ENCODE data around the gene SPINK1.
"Not testable (repeated sequence)": the region's sequence is repeated elsewhere in the genome, so short reads cannot be mapped to it uniquely, and the experiment has no call there.

The SPINK1 gene

DNA sequence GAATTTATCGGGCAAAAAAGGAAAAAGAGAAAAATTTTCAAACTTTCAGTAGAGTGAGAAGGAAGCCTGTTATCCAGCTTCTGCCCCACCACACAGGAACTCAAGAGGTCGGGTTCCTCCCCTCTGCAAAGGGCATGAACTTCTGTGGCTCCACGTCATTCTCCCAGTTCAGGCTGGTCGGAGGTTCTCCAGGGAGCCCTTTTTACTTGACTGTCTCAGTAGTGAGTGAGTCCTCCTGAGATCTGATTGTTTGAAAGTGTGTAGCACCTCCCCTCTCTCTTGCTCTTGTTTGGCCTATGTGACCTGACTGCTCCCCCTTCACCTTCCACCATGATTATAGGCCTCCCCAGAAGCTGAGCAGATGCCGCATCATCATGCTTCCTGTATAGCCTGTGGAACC, 9.7 kb downstream of the SPINK1 start:
- no peak for DNase-seq
- in situ Hi-C loops (cut with HindIII; ENCODE audit: low pct_ligation_motif_present, low pct_unique_long_range_greater_than_20kb, low sequenced_read_pairs), result no loop called here

DNA sequence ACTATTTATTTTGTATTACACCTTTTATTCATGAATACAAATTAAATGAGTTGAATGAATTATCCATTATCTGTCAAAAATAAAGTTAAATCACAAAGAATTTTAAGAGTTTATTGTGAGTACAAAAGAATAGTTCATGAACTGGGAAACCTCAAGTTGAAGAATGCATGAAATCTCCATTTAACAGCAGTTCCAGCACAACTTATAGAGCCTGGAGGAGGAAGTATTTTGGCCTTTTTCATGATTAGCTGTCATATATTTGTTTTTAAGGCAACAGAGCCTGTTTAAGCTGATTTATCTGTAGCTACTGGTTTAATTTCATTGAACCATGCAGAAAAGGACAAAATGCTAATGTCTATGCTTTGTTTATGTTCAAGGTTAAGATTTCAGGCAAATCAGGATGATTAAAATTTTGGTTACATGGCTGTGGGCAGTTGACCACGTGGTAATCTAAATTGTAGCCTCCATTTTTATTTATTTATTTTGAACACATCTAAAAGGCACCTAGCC, 12.2 kb downstream of the SPINK1 start:
- no peak for DNase-seq
- in situ Hi-C loops (cut with HindIII; ENCODE audit: low pct_ligation_motif_present, low pct_unique_long_range_greater_than_20kb, low sequenced_read_pairs), result no loop called here

DNA sequence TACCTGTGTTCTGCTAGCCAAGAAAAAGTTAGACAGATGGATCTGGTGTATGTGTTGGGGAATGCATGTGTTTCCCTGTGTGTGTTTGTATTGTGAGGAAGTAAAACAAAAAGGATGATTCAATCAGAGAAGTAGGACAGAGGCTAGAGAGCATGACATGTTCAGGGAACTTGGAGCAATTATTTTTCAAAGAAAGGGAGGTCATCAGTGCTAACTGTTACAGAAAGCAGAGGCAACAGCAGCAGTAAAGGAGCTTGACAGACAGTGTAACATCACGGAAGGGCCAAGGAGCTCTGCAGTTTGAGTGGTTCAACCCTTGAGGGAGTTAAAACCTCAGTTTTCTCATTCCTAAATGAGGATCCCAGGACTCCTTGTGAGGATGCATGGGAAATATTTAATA, 13.2 kb downstream of the SPINK1 start:
- in situ Hi-C loops (cut with HindIII; ENCODE audit: low pct_ligation_motif_present, low pct_unique_long_range_greater_than_20kb, low sequenced_read_pairs), result no loop called here
- no peak for DNase-seq

DNA sequence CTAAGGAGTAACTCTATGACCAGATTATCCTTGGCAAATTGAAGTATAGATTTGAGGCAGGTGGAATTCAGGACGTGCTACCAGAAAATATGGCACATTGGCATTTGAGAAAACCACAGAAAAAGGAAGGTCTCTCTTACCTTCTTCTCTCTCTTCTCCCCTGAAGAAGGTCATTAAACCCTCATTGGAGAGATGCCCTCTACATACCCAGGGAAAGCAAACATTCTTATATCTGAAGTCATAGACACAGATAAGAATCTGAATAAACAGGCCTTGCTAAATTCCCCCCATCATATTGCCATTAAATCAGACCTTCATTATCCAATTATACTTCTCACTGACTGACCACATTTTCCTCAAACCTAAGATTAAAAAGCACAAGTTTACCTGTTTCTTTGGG, 17.8 kb downstream of the SPINK1 start:
- in situ Hi-C loops (cut with HindIII; ENCODE audit: low pct_ligation_motif_present, low pct_unique_long_range_greater_than_20kb, low sequenced_read_pairs), result no loop called here
- DNase-seq, result no peak

DNA sequence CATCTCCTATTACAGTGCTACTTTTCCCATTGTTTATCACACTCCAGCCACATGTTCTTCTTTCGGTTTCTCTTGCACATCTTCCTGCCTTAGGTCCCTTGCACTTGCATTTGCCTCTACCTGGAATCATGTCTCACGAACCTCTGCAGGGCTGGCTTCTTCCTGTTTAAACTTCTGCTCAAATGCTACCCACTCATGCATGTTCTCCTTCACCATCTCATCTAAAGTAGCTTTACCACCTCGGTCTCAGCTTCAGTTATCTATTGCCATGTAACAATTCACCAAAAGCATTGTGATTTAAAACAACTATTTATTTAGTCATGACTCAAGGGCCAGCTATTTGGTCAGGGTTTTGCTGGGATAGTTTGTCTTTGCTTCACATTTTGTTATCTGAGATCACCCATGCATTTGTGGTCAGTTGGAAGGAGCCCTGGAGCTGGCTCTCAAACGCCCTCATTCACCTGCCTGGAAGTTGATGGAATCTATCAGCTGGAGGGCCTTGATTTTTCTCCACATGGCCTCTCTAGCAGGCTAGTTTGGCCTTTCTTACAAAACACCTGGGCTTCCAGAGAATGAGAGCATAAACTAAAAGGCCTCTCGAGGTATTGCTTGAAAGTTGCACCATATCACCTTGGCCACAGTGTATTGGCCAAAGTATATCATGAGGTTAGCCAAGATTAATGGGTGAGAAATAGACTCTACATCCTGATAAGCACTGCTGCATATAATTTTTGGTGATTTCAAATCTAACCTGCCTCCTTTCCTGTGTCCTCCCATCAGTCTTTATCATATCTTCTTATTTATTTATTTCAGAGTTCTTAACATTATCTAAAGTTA, 21.4 kb downstream of the SPINK1 start:
- DNase-seq, result no peak
- in situ Hi-C loops (cut with HindIII; ENCODE audit: low pct_ligation_motif_present, low pct_unique_long_range_greater_than_20kb, low sequenced_read_pairs), result no loop called here

DNA sequence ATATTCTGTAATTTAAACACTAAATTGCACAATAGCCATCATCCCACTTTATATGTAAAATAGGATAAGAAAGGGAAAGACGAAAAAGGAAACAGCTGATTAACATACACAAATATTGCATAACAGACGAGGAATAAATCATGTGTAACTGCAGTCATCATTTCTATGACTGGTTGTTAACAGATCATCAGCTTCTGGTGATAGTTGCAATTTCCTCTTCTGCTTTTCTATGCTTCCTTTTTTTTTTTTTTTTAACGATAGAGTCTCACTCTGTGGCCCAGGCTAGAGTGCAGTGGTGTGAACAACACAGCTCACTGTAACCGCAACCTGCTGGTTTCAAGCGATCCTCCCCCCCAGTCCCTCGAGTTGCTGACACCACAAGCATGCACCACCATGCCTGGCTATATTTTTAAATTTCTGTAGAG, 26.4 kb downstream of the SPINK1 start:
- no peak for DNase-seq
- in situ Hi-C loops (cut with HindIII; ENCODE audit: low pct_ligation_motif_present, low pct_unique_long_range_greater_than_20kb, low sequenced_read_pairs), result no loop called here

DNA sequence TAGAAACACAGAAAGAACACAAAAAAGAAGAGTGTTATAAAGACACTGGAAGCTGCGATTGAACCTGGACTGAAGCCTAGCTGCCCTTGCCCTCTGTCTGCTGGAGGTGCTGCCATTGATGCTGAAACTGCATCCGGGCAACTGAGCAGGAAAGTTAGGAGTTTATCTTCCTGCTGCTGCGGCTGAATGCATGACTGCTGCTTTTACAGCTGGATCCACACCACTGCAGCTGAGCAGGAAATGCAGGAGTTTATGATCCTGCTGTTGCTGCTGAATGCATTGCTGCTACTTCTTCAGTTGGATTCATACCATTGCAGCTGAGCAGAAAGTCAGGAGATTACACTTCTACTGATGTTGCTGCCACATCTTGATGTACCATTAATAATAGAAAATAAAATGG, 27.1 kb downstream of the SPINK1 start:
- in situ Hi-C loops (cut with HindIII; ENCODE audit: low pct_ligation_motif_present, low pct_unique_long_range_greater_than_20kb, low sequenced_read_pairs), result no loop called here
- no peak for DNase-seq

DNA sequence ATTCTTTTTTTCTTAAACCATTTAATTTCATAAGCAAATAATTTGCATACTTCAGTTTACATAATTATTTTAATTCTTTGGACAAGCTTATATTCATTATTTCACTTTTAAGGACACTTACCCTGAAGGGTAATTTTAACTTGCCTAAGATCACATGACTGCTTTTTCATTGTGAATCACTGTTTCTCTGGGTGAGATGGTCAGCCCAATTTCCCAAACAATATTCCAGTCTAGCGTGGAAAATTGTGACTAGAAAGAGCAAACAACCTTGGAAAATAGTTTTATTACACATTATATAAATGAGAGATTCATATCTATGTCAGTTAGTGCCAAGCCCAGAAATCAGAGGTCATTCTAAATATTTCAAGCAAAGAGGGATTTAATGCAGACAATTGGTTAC, 27.5 kb downstream of the SPINK1 start:
- DNase-seq, result no peak
- in situ Hi-C loops (cut with HindIII; ENCODE audit: low pct_ligation_motif_present, low pct_unique_long_range_greater_than_20kb, low sequenced_read_pairs), result no loop called here

DNA sequence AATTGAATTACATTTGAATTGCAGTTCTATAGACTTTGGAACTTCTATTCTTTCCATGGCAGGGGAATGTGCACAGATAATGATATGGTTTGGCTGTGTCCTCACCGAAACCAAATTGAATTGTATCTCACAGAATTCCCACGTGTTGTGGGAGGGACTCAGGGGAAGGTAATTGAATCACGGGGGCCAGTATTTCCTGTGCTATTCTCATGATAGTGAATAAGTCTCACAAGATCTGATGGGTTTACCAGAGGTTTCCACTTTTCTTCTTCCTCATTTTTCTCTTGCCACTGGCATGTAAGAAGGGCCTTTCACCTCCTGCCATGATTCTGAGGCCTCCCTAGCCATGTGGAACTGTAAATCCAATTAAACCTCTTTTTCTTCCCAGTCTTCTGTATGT, 28.3 kb downstream of the SPINK1 start:
- in situ Hi-C loops (cut with HindIII; ENCODE audit: low pct_ligation_motif_present, low pct_unique_long_range_greater_than_20kb, low sequenced_read_pairs); DNase-seq: not testable (repeated sequence)

DNA sequence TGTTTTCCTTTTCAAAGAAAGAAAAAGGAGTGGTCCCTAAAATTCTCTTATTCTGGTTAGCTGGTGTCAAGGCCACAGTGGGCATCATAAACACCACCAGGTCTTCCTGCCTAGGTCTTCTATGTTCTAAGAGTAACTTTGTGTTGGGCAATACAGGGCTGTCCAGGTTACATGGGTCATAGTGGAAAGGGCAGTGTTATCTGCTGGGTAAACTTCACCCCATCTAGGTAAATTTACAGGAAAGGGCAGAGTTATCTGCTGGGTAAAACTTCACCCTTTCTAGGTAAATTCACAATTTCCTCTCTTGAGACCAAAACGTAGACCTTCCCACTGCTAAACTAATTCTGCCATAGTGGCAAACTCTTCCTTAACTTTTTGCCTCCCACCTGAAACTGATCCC, 30.0 kb downstream of the SPINK1 start:
- DNase-seq, result no peak
- in situ Hi-C loops (cut with HindIII; ENCODE audit: low pct_ligation_motif_present, low pct_unique_long_range_greater_than_20kb, low sequenced_read_pairs), result no loop called here

DNA sequence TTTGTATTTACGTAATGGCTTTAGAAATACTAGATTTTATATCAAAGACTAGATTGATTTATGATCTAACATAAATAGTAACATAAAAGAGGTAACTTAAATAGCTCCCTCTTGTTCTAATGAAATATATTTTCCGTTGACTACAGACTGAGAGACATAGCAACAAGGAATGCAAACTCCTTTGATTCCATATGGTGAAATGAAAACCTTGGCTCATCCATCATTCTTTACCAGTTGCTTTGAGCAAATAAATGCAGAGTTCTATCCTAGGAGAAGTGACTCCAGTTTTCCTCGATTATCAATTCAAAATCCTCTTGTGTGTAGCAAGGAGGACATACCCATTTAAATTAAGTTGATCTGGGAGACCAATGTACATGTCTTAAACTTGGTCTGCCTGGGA, 31.0 kb downstream of the SPINK1 start:
- DNase-seq, result no peak
- in situ Hi-C loops (cut with HindIII; ENCODE audit: low pct_ligation_motif_present, low pct_unique_long_range_greater_than_20kb, low sequenced_read_pairs), result no loop called here

DNA sequence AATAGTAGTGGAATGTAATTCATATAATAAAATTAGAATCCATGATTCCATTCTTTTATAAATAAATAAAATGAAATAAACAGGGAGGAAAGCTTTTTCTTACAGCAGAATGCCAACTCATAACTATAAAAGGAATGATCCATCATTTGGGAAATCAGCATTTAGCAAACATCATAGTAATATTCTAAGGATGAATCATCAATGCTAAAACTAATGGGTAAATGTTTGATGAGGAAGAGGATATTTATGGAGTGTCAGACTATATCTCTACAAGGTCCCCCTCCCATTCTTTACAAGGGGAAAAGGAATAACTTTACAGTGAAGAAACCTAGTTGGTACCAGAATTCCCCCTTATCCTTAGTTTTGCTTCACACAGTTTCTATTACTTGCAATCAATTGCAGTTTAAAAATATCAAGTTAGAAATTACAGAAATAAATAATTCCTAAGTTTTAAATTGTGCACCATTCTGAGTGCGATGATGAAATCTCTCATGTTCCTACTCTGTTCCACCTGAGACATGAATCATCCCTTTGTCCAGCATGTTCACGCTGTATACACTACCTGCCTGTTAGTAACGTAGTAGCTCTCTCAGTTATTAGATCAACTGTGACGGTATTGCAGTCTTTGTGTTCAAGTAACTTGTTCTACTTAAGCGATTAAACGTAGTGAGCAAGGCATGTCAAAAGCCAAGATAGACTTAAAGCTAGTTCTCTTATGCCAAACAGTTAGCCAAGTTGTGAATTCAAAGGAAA, 34.7 kb downstream of the SPINK1 start:
- no peak for DNase-seq
- in situ Hi-C loops (cut with HindIII; ENCODE audit: low pct_ligation_motif_present, low pct_unique_long_range_greater_than_20kb, low sequenced_read_pairs), result no loop called here

DNA sequence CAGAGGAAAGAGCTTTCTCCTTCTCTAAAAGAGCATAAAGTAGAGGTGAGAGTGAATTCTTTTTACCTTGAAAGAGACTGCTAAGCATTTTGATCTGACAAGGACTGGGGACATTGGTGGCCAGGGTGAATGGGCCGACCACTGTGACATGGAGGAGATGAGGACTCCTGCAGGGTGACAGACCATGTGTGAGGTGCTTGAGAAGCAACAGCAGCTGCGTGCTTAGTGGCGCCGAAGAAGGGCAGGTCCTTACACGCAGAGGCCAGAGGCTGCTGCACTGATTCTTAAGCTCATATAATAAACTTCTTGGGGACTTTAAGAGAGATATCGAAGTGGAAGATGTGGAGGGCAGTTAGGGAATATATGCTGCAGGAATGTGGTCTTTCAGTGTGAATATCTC, 40.3 kb downstream of the SPINK1 start:
- in situ Hi-C loops (cut with HindIII; ENCODE audit: low pct_ligation_motif_present, low pct_unique_long_range_greater_than_20kb, low sequenced_read_pairs), result no loop called here
- DNase-seq, result no peak

DNA sequence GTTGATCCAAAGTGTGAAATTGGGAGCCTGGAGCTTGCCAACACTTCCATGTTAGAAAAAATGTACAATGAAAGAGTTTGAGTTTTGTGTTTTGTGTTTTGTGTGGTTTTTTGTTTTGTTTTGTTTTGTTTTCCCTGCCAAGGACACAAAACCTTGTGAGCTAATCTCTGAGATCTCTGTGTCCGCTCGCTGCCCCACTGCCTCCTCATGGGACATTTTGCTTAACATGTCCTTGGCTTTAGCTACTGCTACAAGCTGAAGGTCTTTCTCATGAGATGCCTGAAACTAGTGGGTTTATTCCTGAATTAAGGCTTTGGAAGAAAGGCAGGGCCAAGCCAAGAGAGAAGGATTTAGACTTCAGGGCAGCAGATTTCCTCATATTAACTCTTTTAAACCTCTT, 41.7 kb downstream of the SPINK1 start:
- no peak for DNase-seq
- in situ Hi-C loops (cut with HindIII; ENCODE audit: low pct_ligation_motif_present, low pct_unique_long_range_greater_than_20kb, low sequenced_read_pairs), result no loop called here

DNA sequence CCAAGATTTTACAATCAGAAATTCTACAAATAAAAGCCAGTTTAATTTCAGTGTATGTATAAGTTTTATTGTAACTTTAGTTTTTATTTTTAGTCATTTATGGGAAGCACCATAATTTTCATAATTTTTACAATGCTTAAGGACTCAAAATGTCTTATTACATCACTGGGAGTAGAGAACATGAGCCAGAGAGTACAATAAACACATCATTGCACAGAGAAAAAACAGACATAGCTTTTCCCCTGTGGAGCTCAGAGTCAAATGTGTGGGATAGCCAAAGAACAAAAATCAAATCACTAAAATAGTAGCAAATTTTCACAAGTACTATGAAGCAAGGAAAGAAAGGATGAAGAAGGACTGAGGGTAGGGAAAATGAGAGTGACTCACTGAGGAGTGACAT, 43.4 kb downstream of the SPINK1 start:
- in situ Hi-C loops (cut with HindIII; ENCODE audit: low pct_ligation_motif_present, low pct_unique_long_range_greater_than_20kb, low sequenced_read_pairs), result no loop called here
- no peak for DNase-seq

DNA sequence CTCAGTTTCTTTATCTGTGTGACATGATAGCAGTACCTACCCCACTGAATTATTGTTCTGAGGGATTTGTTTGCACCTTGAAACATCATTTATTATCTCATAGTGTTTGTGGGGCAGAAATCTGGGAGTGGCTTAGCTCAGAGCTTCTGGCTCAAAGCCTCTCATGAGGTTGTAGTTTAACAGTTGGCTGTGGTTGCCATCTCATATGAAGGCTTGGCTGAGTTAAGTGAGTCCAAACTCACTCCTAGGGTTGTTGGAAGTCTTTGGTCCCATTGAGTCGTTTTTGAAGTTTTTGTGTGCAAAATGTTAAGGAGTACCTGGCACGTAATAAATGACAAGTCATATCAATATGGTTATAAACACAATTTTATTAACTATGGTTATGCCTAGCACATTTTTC, 45.3 kb downstream of the SPINK1 start:
- in situ Hi-C loops (cut with HindIII; ENCODE audit: low pct_ligation_motif_present, low pct_unique_long_range_greater_than_20kb, low sequenced_read_pairs), result no loop called here
- no peak for DNase-seq

DNA sequence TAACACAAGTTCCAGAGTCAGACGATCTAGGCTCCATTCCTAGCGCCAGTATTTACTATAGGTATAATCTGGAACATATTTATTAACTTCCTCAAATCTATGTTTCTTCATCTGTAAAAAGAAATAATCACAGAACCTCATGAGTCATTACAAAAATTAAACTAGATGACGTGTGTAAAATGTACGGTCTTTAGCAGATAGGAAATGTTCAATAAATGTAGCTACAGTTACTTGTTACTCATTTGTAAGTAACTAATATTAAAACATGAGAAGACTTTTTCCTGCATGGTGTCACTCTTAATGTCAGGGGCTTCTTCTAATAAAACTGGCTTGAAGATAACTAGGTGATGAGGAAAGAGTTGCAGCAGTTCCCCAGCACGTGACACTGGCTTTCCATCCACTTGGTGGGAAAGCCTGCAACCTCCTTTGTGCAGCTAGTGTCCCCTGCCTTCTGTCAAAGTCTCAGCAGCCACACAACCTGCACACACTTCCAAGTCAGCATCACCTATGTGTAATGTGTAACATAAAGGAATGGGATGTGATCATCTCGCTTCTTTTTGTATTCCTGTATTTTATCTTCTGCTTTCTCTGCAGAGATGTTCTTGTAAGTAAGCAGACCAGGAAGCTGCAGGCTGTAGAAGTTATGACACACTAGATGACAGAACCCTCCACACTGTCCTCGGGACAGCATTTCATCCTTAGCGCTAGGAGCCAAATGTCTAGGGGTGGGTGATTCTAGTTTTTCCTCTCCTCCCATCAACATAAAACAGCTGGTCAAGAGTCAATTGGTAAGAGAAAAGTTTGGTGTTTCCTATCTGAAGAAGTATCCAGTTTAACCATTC, 47.1 kb downstream of the SPINK1 start:
- in situ Hi-C loops (cut with HindIII; ENCODE audit: low pct_ligation_motif_present, low pct_unique_long_range_greater_than_20kb, low sequenced_read_pairs), result no loop called here
- DNase-seq, result no peak

DNA sequence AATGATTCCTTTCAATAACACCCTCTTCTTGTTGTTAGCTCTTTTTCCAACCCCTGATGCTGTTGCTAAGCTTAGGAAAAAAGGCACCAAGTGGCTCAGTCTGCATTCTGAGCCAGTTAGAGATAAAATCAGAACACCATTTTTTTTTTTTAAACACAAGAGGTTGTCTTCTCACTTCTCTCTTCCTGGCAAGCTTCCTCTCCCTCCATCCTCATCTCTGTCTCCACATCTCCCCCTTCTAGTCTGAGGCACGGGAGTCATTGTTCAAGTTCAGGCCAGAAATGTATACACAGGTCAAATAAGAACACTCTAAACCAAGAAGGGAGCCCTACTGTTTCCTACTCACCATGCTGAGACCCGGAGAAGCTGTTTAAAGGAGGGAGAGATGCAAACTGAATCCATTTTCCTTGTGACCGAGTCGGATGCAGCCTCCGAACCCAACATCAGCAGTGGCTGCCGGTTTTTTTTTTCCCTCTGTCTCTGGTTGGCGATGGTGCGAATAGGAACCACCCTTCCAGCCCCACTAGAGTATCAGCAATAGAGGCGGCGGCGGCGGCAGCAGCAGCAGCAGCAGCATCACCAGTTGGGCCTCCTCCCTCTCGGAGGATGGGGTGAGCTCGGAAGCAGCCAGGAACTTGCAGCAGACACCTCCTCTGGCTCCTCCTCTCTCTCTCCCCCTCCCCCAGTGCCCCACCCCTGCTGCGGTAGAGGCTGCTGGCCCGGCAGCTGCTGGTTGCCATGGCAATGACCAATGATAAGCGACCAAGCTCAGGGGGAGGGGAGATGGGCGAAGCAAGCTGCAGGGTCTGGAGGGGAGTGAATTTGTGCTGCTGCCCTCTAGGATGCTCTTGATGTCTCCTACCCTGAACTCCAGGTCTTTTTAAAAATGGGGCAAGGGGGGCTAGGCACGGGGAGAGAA, 49.1 kb downstream of the SPINK1 start, which contains the start of gene JAKMIP2:
TSS of gene JAKMIP2 (minus strand) at position 619 of the 919 bp plus-strand sequence. CDS start 110,922 bp downstream, outside the sequence.
- peak; percentile 39 for DNase-seq
- in situ Hi-C loops (cut with HindIII; ENCODE audit: low pct_ligation_motif_present, low pct_unique_long_range_greater_than_20kb, low sequenced_read_pairs), result no loop called here
